ENCODE measurements around the gene SNX24. TPM values are rescaled to one million over a fixed set of nuclear protein-coding genes. Genes with fewer than 3 reads are reported as not detected.

SNX24 gene
- total and polyA plus RNA-seq, 9 of the 15 experiments (the other 6 are each of a cell fraction or from before 2014, with no cell fraction given): 5.3 to 10.1 (median 7.9) TPM

GRCh38 chr5:122908662-122909061, 63.2 kb downstream of the SNX24 start (continued):
- TF ChIP-seq SFPQ (IDR thresholded peaks at IDR 0.05; ENCODE audit: low read depth, low read length): no peak
- TF ChIP-seq ZNF707 (CRISPR knock-in tag; conservative IDR thresholded peaks at IDR 0.05): no peak
- TF ChIP-seq DDX20 (tag; IDR thresholded peaks at IDR 0.05; ENCODE audit: low read depth): no peak
- no peak for TF ChIP-seq HEY1 (CRISPR knock-in tag; IDR thresholded peaks at IDR 0.05; ENCODE audit: borderline replicate concordance)
- no peak for TF ChIP-seq CCAR2 (IDR thresholded peaks at IDR 0.05; ENCODE audit: low read depth, low read length)
- no peak for TF ChIP-seq HNRNPUL1 (IDR thresholded peaks at IDR 0.05; ENCODE audit: low read length)
- TF ChIP-seq MED1 (CRISPR knock-in tag; IDR thresholded peaks at IDR 0.05; ENCODE audit: borderline replicate concordance): no peak
- TF ChIP-seq LARP7 (IDR thresholded peaks at IDR 0.05): no peak
- no peak for TF ChIP-seq FOXK1 (CRISPR knock-in tag; IDR thresholded peaks at IDR 0.05; ENCODE audit: borderline replicate concordance)
- peak; percentile 53 to 97 (median 93) for TF ChIP-seq CTCF (IDR thresholded peaks at IDR 0.05 in 2 of 3, conservative IDR thresholded peaks at IDR 0.05 in 1 of 3; ENCODE audit: insufficient read depth in 2 of 3, low read depth in 1 of 3, low read length in 3 of 3)
- no peak for TF ChIP-seq ZNF165 (CRISPR knock-in tag; IDR thresholded peaks at IDR 0.05; ENCODE audit: borderline replicate concordance)
- TF ChIP-seq MITF (IDR thresholded peaks at IDR 0.05): no peak
- no peak for TF ChIP-seq ZNF282 (CRISPR knock-in tag; IDR thresholded peaks at IDR 0.05)
- no peak for TF ChIP-seq NR2F6 (CRISPR knock-in tag; IDR thresholded peaks at IDR 0.05)
- peak; percentile 53 to 77 for TF ChIP-seq RAD21 (CRISPR knock-in tag; conservative IDR thresholded peaks at IDR 0.05 in 1 of 2, IDR thresholded peaks at IDR 0.05 in 1 of 2)
- no peak for TF ChIP-seq ZKSCAN3 (CRISPR knock-in tag; IDR thresholded peaks at IDR 0.05)
- TF ChIP-seq SRF (CRISPR knock-in tag; IDR thresholded peaks at IDR 0.05): no peak
- no peak for TF ChIP-seq ASH1L (IDR thresholded peaks at IDR 0.05; ENCODE audit: borderline replicate concordance, low read depth, partially characterized antibody)
- no peak for TF ChIP-seq RBM14 (IDR thresholded peaks at IDR 0.05; ENCODE audit: borderline replicate concordance, insufficient read depth, low read depth, low read length)
- TF ChIP-seq FOXA3 (CRISPR knock-in tag; conservative IDR thresholded peaks at IDR 0.05 in 1 of 2, IDR thresholded peaks at IDR 0.05 in 1 of 2): no peak
- TF ChIP-seq ZBTB2 (IDR thresholded peaks at IDR 0.05): no peak
- TF ChIP-seq ZC3H4 (CRISPR knock-in tag; IDR thresholded peaks at IDR 0.05; ENCODE audit: borderline replicate concordance): no peak
